ENCODE data around the gene PLXNB1. TPM values are rescaled to one million over a fixed set of nuclear protein-coding genes. Genes with fewer than 3 reads are reported as not detected.
A peak's percentile ranks its signal among the peaks of the same experiment; 100 is the strongest.

The PLXNB1 gene
- polyA plus RNA-seq, 2 of the 4 experiments (the other 2 are of a cell fraction) = 10.0 to 20.9 TPM

DNA sequence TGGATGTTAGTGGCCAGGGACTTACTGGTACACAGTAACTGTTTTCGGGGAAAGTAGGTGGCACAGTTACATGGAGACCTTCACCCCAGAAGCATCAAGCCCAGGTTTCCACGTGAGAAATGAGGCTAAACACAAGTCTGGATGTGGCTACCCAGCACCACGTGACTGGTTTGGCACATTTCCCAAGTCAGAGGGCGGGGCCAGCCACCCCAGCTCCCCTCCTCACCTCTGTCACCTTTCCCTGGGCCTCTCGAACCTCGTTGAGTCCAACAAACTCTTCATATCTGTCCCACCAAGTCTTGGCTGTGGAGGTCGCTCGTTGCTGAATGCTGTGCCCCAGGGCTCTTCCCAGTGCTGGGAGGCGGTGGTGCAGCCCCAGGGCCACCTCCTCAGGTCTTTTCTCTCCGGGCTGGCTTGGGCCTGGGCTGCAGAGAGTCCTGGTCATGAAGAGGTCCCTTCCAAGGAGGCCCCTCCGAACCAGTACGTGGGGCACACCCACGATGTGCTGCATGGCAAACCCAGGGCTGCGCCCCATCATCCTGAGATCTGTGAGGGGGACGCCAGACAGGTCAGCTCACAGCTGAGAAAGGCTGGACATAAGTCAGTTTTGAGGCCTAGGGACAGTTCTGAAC, 4.8 kb upstream of the PLXNB1 start:
- ChIA-PET CTCF (interaction anchor here (1.2 to 13.6 kb wide), 10 partner anchors 11 to 202 kb away, joined by 3 to 488 read pairs (median 9); partner anchors contain the start of genes ATRIP and ZNF589), POLR2A (no interaction called here)
- no peak overlapping the region for H3K4me2 ChIP-seq
- 77% methylated on average over 10 of the region's 15 CpGs for WGBS (ENCODE audit: missing lambda C conversion rate)
- no peak for ATAC-seq
- no peak for FAIRE-seq
- no peak for DNase-seq (ENCODE audit: low read depth in 1 of 2, low spot score in 1 of 2)
- peaks cover 49% of the 10 kb centered on the region for H3K4me1 ChIP-seq
- H3K9me3 ChIP-seq = no peaks in the 10 kb centered on the region
- no peak overlapping the region for H3K27ac ChIP-seq
- no peak overlapping the region for H3K4me3 ChIP-seq
- TF ChIP-seq, protein P1, sequence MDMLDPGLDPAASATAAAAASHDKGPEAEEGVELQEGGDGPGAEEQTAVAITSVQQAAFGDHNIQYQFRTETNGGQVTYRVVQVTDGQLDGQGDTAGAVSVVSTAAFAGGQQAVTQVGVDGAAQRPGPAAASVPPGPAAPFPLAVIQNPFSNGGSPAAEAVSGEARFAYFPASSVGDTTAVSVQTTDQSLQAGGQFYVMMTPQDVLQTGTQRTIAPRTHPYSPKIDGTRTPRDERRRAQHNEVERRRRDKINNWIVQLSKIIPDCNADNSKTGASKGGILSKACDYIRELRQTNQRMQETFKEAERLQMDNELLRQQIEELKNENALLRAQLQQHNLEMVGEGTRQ (IDR thresholded peaks at IDR 0.05) = peak; percentile 46; the same call in 1 of the 2 replicates
- TF ChIP-seq MAFK (IDR thresholded peaks at IDR 0.05; ENCODE audit: partially characterized antibody) = no peak

DNA sequence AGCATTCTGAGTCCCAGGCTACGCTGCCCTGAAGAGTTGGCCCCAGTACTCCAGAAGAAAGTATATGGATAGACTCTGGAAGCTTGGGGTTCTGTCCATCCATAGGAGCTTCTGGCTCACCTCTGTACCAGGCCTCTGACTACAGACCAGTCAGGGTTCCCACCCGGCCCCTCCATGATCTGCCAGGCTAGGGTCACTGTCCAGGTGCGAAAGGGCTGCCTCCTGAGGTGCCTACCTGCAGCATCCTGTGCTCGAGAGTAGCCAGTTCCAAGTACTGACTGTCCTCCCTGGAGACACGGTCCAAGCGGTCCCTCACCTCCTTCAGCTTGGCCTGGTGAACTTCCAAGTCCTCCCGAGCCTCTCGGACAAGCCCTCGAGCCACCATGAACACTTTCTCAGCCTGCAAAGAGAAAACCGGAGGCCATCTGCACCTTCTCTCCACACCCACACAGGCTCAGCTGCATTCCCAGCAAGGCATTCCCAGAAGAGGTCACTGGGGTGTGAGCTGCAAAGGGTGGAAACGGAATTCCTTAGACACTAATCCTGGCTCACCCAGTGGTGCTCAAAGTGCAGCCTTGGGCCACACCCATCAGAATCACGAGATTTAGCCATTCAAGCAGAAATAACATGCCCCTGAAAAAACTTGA, 3.7 kb upstream of the PLXNB1 start:
- no peaks in the 10 kb centered on the region for H3K9me3 ChIP-seq
- ChIA-PET POLR2A (no interaction called here), CTCF (interaction anchor here (0.6 to 13.6 kb wide), 9 partner anchors 12 to 1561 kb away, joined by 3 to 488 read pairs (median 4); partner anchors contain the start of genes ATRIP and ZNF589)
- no peak overlapping the region for H3K4me3 ChIP-seq
- DNase-seq (ENCODE audit: low read depth in 1 of 2, low spot score in 1 of 2) (no peak), FAIRE-seq (no peak), ATAC-seq (no peak)
- peaks cover 42% of the 10 kb centered on the region for H3K4me1 ChIP-seq
- 84% methylated on average over 10 of the region's 12 CpGs for WGBS (ENCODE audit: missing lambda C conversion rate)
- H3K27ac ChIP-seq = no peak overlapping the region
- H3K4me2 ChIP-seq = 0 out of 3 replicates have a peak overlapping the region, but pooled peaks have one; percentile 19
- TF ChIP-seq RCOR1 (IDR thresholded peaks at IDR 0.05; ENCODE audit: low read depth, low read length) = no peak
- TF ChIP-seq MYC (IDR thresholded peaks at IDR 0.05; ENCODE audit: borderline replicate concordance, low read length) = no peak
- no peak for TF ChIP-seq ESRRA (IDR thresholded peaks at IDR 0.05; ENCODE audit: borderline replicate concordance, low read length)
- TF ChIP-seq BHLHE40 (IDR thresholded peaks at IDR 0.05; ENCODE audit: low read depth, low read length) = no peak
- no peak for TF ChIP-seq FOSB (CRISPR knock-in tag; IDR thresholded peaks at IDR 0.05)
- TF ChIP-seq ZFP36 (IDR thresholded peaks at IDR 0.05; ENCODE audit: borderline replicate concordance, partially characterized antibody) = no peak
- TF ChIP-seq POLR2A (IDR thresholded peaks at IDR 0.05; ENCODE audit: low read length) = no peak

DNA sequence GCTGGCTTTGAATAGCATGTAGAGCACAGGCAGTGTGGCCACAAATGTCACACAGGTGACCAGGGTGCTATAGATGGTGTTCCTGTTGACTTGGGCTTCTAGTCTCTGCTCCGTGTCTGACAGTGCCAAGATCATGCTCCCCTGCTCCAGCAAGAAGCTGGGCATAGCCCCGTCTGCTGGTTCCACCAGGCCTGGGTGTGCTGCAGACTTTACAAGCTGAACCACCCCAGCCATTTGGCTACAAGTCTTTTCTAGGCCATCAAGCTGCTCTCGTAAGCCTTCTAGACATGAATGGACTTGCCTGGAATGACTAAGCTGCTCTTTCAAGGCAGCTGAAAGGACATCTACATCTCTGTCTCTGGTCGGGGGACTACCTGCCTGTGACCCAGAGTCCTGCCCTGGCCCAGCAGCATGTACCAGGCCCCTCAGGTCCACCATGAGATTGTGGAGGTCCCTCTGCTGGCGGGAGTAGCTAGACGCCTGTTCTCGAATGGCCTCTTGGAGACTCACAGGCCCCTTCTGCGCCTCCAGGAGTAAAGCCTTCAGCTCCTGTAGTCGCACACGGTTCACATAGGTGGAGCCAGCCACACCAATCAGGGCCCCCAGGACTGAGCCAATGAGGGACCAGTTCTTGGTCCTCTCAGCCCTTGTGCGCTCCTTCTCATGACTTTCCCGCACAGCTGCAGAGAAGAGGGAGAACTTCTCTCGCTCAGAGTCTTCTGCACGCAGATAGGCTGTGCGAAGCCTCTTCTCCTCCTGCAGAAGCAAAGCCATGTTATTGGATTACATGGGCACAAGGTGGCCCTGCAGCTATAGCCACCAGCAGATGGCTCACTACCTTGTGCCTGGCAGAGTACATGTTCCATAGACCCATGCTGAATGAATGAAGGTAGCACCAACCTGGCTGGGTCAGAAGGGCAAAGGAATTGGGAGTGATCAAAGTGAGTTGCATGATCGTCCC, 2.8 kb upstream of the PLXNB1 start:
- H3K4me2 ChIP-seq = no peak overlapping the region

More for the DNA sequence above, 2.8 kb upstream of the PLXNB1 start:
- no peak overlapping the region for H3K4me3 ChIP-seq
- TF ChIP-seq, protein P2, sequence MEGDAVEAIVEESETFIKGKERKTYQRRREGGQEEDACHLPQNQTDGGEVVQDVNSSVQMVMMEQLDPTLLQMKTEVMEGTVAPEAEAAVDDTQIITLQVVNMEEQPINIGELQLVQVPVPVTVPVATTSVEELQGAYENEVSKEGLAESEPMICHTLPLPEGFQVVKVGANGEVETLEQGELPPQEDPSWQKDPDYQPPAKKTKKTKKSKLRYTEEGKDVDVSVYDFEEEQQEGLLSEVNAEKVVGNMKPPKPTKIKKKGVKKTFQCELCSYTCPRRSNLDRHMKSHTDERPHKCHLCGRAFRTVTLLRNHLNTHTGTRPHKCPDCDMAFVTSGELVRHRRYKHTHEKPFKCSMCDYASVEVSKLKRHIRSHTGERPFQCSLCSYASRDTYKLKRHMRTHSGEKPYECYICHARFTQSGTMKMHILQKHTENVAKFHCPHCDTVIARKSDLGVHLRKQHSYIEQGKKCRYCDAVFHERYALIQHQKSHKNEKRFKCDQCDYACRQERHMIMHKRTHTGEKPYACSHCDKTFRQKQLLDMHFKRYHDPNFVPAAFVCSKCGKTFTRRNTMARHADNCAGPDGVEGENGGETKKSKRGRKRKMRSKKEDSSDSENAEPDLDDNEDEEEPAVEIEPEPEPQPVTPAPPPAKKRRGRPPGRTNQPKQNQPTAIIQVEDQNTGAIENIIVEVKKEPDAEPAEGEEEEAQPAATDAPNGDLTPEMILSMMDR (IDR thresholded peaks at IDR 0.05) = peak; percentile 26; the same call in 1 of the 3 replicates
- TF ChIP-seq FOXS1 (CRISPR knock-in tag; IDR thresholded peaks at IDR 0.05) = no peak
- WGBS (ENCODE audit: missing lambda C conversion rate) = 81% methylated on average over 14 of the region's 16 CpGs
- no peaks in the 10 kb centered on the region for H3K9me3 ChIP-seq
- CTCF ChIA-PET = interaction anchor here (0.7 to 13.6 kb wide), 7 partner anchors 19 to 242 kb away, joined by 3 to 488 read pairs (median 5); no protein-coding TSS in a partner anchor
- peaks cover 49% of the 10 kb centered on the region for H3K4me1 ChIP-seq
- POLR2A ChIA-PET = interaction anchor here (1.2 kb wide), 1 partner anchor 14 kb away, joined by 3 read pairs; the partner anchor contains the start of gene ATRIP
- no peak for FAIRE-seq
- peak in 1 of 2 experiments; percentile 53 for DNase-seq (ENCODE audit: low read depth in 1 of 2, low spot score in 1 of 2)
- peak in 1 of 2 experiments; percentile 13; a peak in 2 of 6 replicates for ATAC-seq
- peak overlapping the region; percentile 16 to 67; a peak in 3 of 6 replicates for H3K27ac ChIP-seq

All from A549 (cell line).